Fibroblast of lung (primary cell): ENCODE measurements around the gene HDAC10. TPM values are rescaled to one million over a fixed set of nuclear protein-coding genes. Genes with fewer than 3 reads are reported as not detected.
A peak's percentile ranks its signal among the peaks of the same experiment; 100 is the strongest.

Experiments
- DNase-seq, 2 donors: peaks; one replicate each; pipeline versions ENCODE4 v3.0.0 to v3.0.0-alpha.2; 2010; ENCODE audit warnings: low read depth in 2 of 2
- H2AFZ ChIP-seq: 2 replicates; pipeline ENCODE4 v1.5.1; 2012; ENCODE audit warnings: low read length, control low read depth, inconsistent platforms
- H3K27ac ChIP-seq: 2 replicates; pipeline ENCODE4 v1.5.1; 2011; ENCODE audit warnings: low read length, control low read depth; ENCODE audit not compliant: insufficient read depth
- H3K27me3 ChIP-seq: 2 replicates; pipeline ENCODE4 v1.5.1; 2011; ENCODE audit warnings: mild to moderate bottlenecking, low read length; ENCODE audit not compliant: control insufficient read depth, insufficient read depth
- H3K36me3 ChIP-seq: 2 replicates; pipeline ENCODE4 v1.5.1; 2011; ENCODE audit warnings: low read length; ENCODE audit not compliant: control insufficient read depth, insufficient read depth
- H3K4me1 ChIP-seq: 2 replicates; pipeline ENCODE4 v1.5.1; 2011; ENCODE audit warnings: low read length; ENCODE audit not compliant: control insufficient read depth, insufficient read depth; ENCODE audit errors: extremely low read depth
- H3K4me2 ChIP-seq: 2 replicates; pipeline ENCODE4 v1.5.1; 2011; ENCODE audit warnings: low read length, control low read depth; ENCODE audit not compliant: insufficient read depth; ENCODE audit errors: extremely low read depth
- H3K4me3 ChIP-seq, 4 experiments: fragments of 200-600 bp in 1 of 4; sonication (generic) in 1 of 4; replicated peaks in 1 of 4; 2 replicates each; pipeline ENCODE4 v1.5.1; 2011 to 2016; ENCODE audit warnings: low read length in 4 of 4, low read depth in 3 of 4, mild to moderate bottlenecking in 3 of 4, control low read depth in 2 of 4, inconsistent platforms in 1 of 4, mixed read lengths in 1 of 4; ENCODE audit not compliant: insufficient read depth in 1 of 4; ENCODE audit errors: control extremely low read depth in 1 of 4
- H3K79me2 ChIP-seq: 2 replicates; pipeline ENCODE4 v1.5.1; 2012; ENCODE audit warnings: mild to moderate bottlenecking, low read length, inconsistent platforms; ENCODE audit not compliant: control insufficient read depth, insufficient read depth
- H3K9ac ChIP-seq: 2 replicates; pipeline ENCODE4 v1.5.1; 2011; ENCODE audit warnings: mild to moderate bottlenecking, low read length, control low read depth; ENCODE audit not compliant: insufficient read depth
- H3K9me3 ChIP-seq: 2 replicates; pipeline ENCODE4 v1.5.1; 2012; ENCODE audit warnings: low read depth, low read length; ENCODE audit not compliant: control insufficient read depth, insufficient read depth
- H4K20me1 ChIP-seq: 2 replicates; pipeline ENCODE4 v1.5.1; 2011; ENCODE audit warnings: low read length; ENCODE audit not compliant: control insufficient read depth, insufficient read depth; ENCODE audit errors: extremely low read depth
- CTCF ChIP-seq, 2 donors: IDR thresholded peaks in 1 of 2; conservative IDR thresholded peaks in 1 of 2; 1 replicate in 1 of 2; 2 replicates in 1 of 2; pipeline ENCODE4 v1.5.1; 2011 to 2012; ENCODE audit warnings: low read length in 2 of 2, control low read depth in 1 of 2, inconsistent platforms in 1 of 2, low read depth in 1 of 2, mild to moderate bottlenecking in 1 of 2
- EZH2 ChIP-seq: IDR thresholded peaks from 2 replicates; pipeline ENCODE4 v1.5.1; 2012; ENCODE audit warnings: low read length, control low read depth, mild to moderate bottlenecking; ENCODE audit errors: missing control alignments
- polyA plus RNA-seq, 2 donors: library from polyadenylated mRNA; depleted of rRNA in 1 of 2; stranded (reverse) in 1 of 2; unstranded in 1 of 2; fragments of >200 nt; gene quantifications; 2 replicates each; pipeline ENCODE4 v1.2.1, GENCODE V29; 2011 to 2012; ENCODE audit warnings: missing spikeins in 1 of 2
- total RNA-seq: library from RNA; depleted of rRNA; stranded (reverse); fragments of >200 nt; gene quantifications from 2 replicates; pipeline ENCODE4 v1.2.1, GENCODE V29; 2014

HDAC10 gene
- total and polyA plus RNA-seq, 2 donors (not counting 1 experiment from before 2014, with no cell fraction given) = 5.1 to 27.6 TPM

GRCh38 chr22:50269573-50269969 lies 18.5 kb upstream of the HDAC10 start:
- Histone ChIP-seq H4K20me1 (no peaks in the 10 kb centered on the region), H3K9ac (no peak overlapping the region), H3K4me3 (peak overlapping the region in 3 of 4 experiments; percentile 15 to 48 (median 29)), H3K36me3 (peaks cover 2% of the 10 kb centered on the region), H3K27me3 (no peaks in the 10 kb centered on the region), H2AFZ (no peak overlapping the region), H3K4me2 (peak overlapping the region; percentile 40), H3K9me3 (no peaks in the 10 kb centered on the region), H3K79me2 (no peaks in the 10 kb centered on the region), H3K27ac (no peak overlapping the region), H3K4me1 (peaks cover 10% of the 10 kb centered on the region)
- DNase-seq = no peak
- TF ChIP-seq EZH2 (no peak), CTCF (conservative IDR thresholded peaks at IDR 0.05 in 1 of 2, IDR thresholded peaks at IDR 0.05 in 1 of 2; ENCODE audit: low read depth in 1 of 2, low read length in 2 of 2) (no peak)

GRCh38 chr22:50268655-50269113 lies 17.6 kb upstream of the HDAC10 start:
- DNase-seq = no peak
- H3K4me1 ChIP-seq = peaks cover 10% of the 10 kb centered on the region
- no peaks in the 10 kb centered on the region for H3K79me2 ChIP-seq
- no peak overlapping the region for H3K9ac ChIP-seq
- no peaks in the 10 kb centered on the region for H4K20me1 ChIP-seq
- no peaks in the 10 kb centered on the region for H3K36me3 ChIP-seq
- H2AFZ ChIP-seq = no peak overlapping the region
- no peaks in the 10 kb centered on the region for H3K27me3 ChIP-seq
- no peak overlapping the region for H3K27ac ChIP-seq
- no peak overlapping the region for H3K4me3 ChIP-seq
- no peak overlapping the region for H3K4me2 ChIP-seq
- TF ChIP-seq CTCF (conservative IDR thresholded peaks at IDR 0.05 in 1 of 2, IDR thresholded peaks at IDR 0.05 in 1 of 2; ENCODE audit: low read depth in 1 of 2, low read length in 2 of 2) (no peak), EZH2 (no peak)
- H3K9me3 ChIP-seq = no peaks in the 10 kb centered on the region

- Histone ChIP-seq H2AFZ (no peak overlapping the region), H4K20me1 (no peaks in the 10 kb centered on the region), H3K4me3 (peak overlapping the region in 1 of 4 experiments; percentile 46), H3K79me2 (no peaks in the 10 kb centered on the region), H3K27me3 (no peaks in the 10 kb centered on the region), H3K9me3 (no peaks in the 10 kb centered on the region), H3K9ac (no peak overlapping the region), H3K27ac (no peak overlapping the region), H3K4me1 (peaks cover 10% of the 10 kb centered on the region), H3K36me3 (no peaks in the 10 kb centered on the region), H3K4me2 (peak overlapping the region; percentile 44)
- TF ChIP-seq EZH2 (no peak), CTCF (conservative IDR thresholded peaks at IDR 0.05 in 1 of 2, IDR thresholded peaks at IDR 0.05 in 1 of 2; ENCODE audit: low read depth in 1 of 2, low read length in 2 of 2) (peak in 1 of 2 donors; percentile 27)
- peak; percentile 41 to 51 for DNase-seq
These were observed 16.7 kb upstream of the HDAC10 start for GRCh38 chr22:50267591-50268390.
